Chondrocyte (in vitro differentiated cells): ENCODE measurements around the gene SPRED2. TPM values are rescaled to one million over a fixed set of nuclear protein-coding genes. Genes with fewer than 3 reads are reported as not detected.

ENCODE experiments used
- DNase-seq: peaks from one replicate; pipeline ENCODE4 v3.0.0; 2021; ENCODE audit warnings: mixed read lengths, low spot score
- H3K27ac Mint-ChIP-seq: one replicate; pipeline ENCODE4 v1.8.0; 2021; ENCODE audit warnings: mild to moderate bottlenecking, moderate library complexity, mixed read lengths; ENCODE audit not compliant: unreplicated experiment
- H3K27me3 Mint-ChIP-seq: 2 replicates; pipeline ENCODE4 v1.8.0; 2021; ENCODE audit warnings: low read depth, mixed read lengths
- H3K36me3 Mint-ChIP-seq: 2 replicates; pipeline ENCODE4 v1.8.0; 2021; ENCODE audit warnings: low read depth, mixed read lengths
- H3K4me1 Mint-ChIP-seq: 2 replicates; pipeline ENCODE4 v1.8.0; 2021; ENCODE audit warnings: low read depth, mild to moderate bottlenecking, mixed read lengths
- H3K4me3 Mint-ChIP-seq: one replicate; pipeline ENCODE4 v1.8.0; 2021; ENCODE audit warnings: mild to moderate bottlenecking, moderate library complexity, mixed read lengths; ENCODE audit not compliant: unreplicated experiment
- H3K9me3 Mint-ChIP-seq: 2 replicates; pipeline ENCODE4 v1.8.0; 2021; ENCODE audit warnings: low read depth, mixed read lengths
- CTCF ChIP-seq: fragments of 200-600 bp; sonication (generic); IDR thresholded peaks from 2 replicates; pipeline ENCODE4 v1.5.0; 2021; ENCODE audit warnings: antibody characterized with exemption, mild to moderate bottlenecking, moderate library complexity
- total RNA-seq: library from RNA; stranded (reverse); gene quantifications from 3 replicates; pipeline ENCODE4 v1.2.1, GENCODE V29; 2021

Gene SPRED2
- total RNA-seq, 1 donor from 2014 or later = 23.1 TPM

GRCh38 chr2:65299246-65299645, 133.2 kb downstream of the SPRED2 start:
- Mint-ChIP-seq H3K9me3 (no peaks in the 10 kb centered on the region), H3K27ac (peak overlapping the region; percentile 78), H3K4me3 (no peak overlapping the region), H3K36me3 (no peaks in the 10 kb centered on the region), H3K27me3 (no peaks in the 10 kb centered on the region), H3K4me1 (peaks cover 47% of the 10 kb centered on the region)
- no peak for DNase-seq
- TF ChIP-seq CTCF = no peak

GRCh38 chr2:65298089-65298488, 134.3 kb downstream of the SPRED2 start:
- no peaks in the 10 kb centered on the region for H3K27me3 Mint-ChIP-seq
- no peaks in the 10 kb centered on the region for H3K36me3 Mint-ChIP-seq
- DNase-seq = no peak
- H3K27ac Mint-ChIP-seq = no peak overlapping the region
- peaks cover 49% of the 10 kb centered on the region for H3K4me1 Mint-ChIP-seq
- no peak for TF ChIP-seq CTCF
- no peaks in the 10 kb centered on the region for H3K9me3 Mint-ChIP-seq
- H3K4me3 Mint-ChIP-seq = no peak overlapping the region

- peaks cover 45% of the 10 kb centered on the region for H3K4me1 Mint-ChIP-seq
- no peaks in the 10 kb centered on the region for H3K36me3 Mint-ChIP-seq
- DNase-seq = no peak
- no peak overlapping the region for H3K27ac Mint-ChIP-seq
- no peak overlapping the region for H3K4me3 Mint-ChIP-seq
- H3K27me3 Mint-ChIP-seq = no peaks in the 10 kb centered on the region
- no peaks in the 10 kb centered on the region for H3K9me3 Mint-ChIP-seq
- no peak for TF ChIP-seq CTCF
These were observed 134.9 kb downstream of the SPRED2 start for GRCh38 chr2:65297544-65297943.

DNA sequence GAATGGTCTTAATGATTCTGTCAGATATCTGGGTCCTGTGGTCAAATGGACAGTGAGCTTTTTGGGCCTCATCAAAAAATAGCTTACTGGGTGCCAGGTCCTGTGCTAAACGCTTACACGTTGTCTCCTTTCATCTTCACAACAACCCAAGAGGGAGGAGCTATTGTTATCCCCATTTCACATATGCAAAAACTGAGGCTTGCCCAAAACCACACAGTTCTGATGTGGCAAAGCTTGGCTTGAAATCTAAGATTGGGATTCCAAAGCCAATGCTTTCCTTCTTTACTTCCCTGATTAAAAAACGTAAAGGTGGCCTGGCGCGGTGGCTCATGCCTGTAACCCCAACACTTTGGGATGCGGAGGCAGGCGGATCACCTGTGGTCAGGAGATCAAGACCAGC, 135.4 kb downstream of the SPRED2 start:
- Mint-ChIP-seq H3K4me3 (no peak overlapping the region), H3K9me3 (no peaks in the 10 kb centered on the region), H3K36me3 (no peaks in the 10 kb centered on the region), H3K27me3 (no peaks in the 10 kb centered on the region), H3K4me1 (peaks cover 40% of the 10 kb centered on the region), H3K27ac (no peak overlapping the region)
- no peak for TF ChIP-seq CTCF
- no peak for DNase-seq

- TF ChIP-seq CTCF = no peak
- Mint-ChIP-seq H3K27me3 (no peaks in the 10 kb centered on the region), H3K4me3 (no peak overlapping the region), H3K4me1 (peaks cover 25% of the 10 kb centered on the region), H3K36me3 (no peaks in the 10 kb centered on the region), H3K9me3 (no peaks in the 10 kb centered on the region), H3K27ac (no peak overlapping the region)
- no peak for DNase-seq
These were observed 137.7 kb downstream of the SPRED2 start for GRCh38 chr2:65294701-65295100.
